WI38 (cell line): ENCODE data around the gene DCTD.

Experiments
- H3K4me3 ChIP-seq: 2 replicates; pipeline ENCODE4 v1.5.1; 2011; ENCODE audit warnings: low read depth, mild to moderate bottlenecking, control low read depth, low read length
- CTCF ChIP-seq: IDR thresholded peaks from 2 replicates; pipeline ENCODE4 v1.5.1; 2012; ENCODE audit warnings: low read depth, mild to moderate bottlenecking, control low read depth, low read length

Gene DCTD

GRCh38 chr4:182937268-182938204 is 20.4 kb upstream of the DCTD start:
- TF ChIP-seq CTCF: no peak
- H3K4me3 ChIP-seq: no peak overlapping the region

- no peak for TF ChIP-seq CTCF
- H3K4me3 ChIP-seq: no peak overlapping the region
These were observed 15.5 kb upstream of the DCTD start for GRCh38 chr4:182932651-182933050.

- no peak for TF ChIP-seq CTCF
- no peak overlapping the region for H3K4me3 ChIP-seq
These were observed 14.6 kb upstream of the DCTD start for GRCh38 chr4:182931691-182932345.

GRCh38 chr4:182930889-182931288 is 13.7 kb upstream of the DCTD start:
- H3K4me3 ChIP-seq: no peak overlapping the region
- no peak for TF ChIP-seq CTCF

GRCh38 chr4:182929296-182929695 is 12.1 kb upstream of the DCTD start:
- TF ChIP-seq CTCF: no peak
- H3K4me3 ChIP-seq: no peak overlapping the region

- TF ChIP-seq CTCF: no peak
- H3K4me3 ChIP-seq: no peak overlapping the region
These were observed 10.9 kb upstream of the DCTD start for GRCh38 chr4:182928061-182928460.

GRCh38 chr4:182927505-182927904 is 10.3 kb upstream of the DCTD start:
- TF ChIP-seq CTCF: no peak
- H3K4me3 ChIP-seq: no peak overlapping the region
